Mucosa of descending colon (tissue), 3 donors: ENCODE data around the gene FAM171A1. TPM values are rescaled to one million over a fixed set of nuclear protein-coding genes. Genes with fewer than 3 reads are reported as not detected.
A peak's percentile ranks its signal among the peaks of the same experiment; 100 is the strongest.
"Not testable (repeated sequence)": the region's sequence is repeated elsewhere in the genome, so short reads cannot be mapped to it uniquely, and the experiment has no call there.

Experiments used
- ATAC-seq: fragments of 200-7000 bp; cut with Tn5 transposase; one replicate; pipeline ENCODE4 v1.9.1; 2020; ENCODE audit warnings: mild to moderate bottlenecking, moderate library complexity
- DNase-seq, 3 donors: peaks; one replicate each; pipeline ENCODE4 v3.0.0-alpha.2; 2020
- H3K36me3 ChIP-seq: fragments of 200-600 bp; one replicate; pipeline ENCODE4 v1.8.0; 2021; ENCODE audit warnings: low read depth, mild to moderate bottlenecking
- H3K4me1 ChIP-seq: fragments of 200-600 bp; one replicate; pipeline ENCODE4 v1.8.0; 2021; ENCODE audit warnings: low read depth, mild to moderate bottlenecking
- H3K4me3 ChIP-seq: fragments of 200-600 bp; one replicate; pipeline ENCODE4 v1.8.0; 2021; ENCODE audit warnings: mild to moderate bottlenecking
- H3K9me3 ChIP-seq: fragments of 200-600 bp; one replicate; pipeline ENCODE4 v1.8.0; 2021; ENCODE audit warnings: mild to moderate bottlenecking
- intact Hi-C, 2 donors: fragments of 100-400 bp; cut with DNase I in 1 of 2; cut with micrococcal nuclease in 1 of 2; formaldehyde crosslinking; loops; one replicate each; pipeline versions ENCODE4 v1.11.0 to v1.11.1; 2022; cut with DNase I, micrococcal nuclease
- total RNA-seq, 3 donors: library from RNA; stranded (reverse); fragmentation: NEBNext Ultra II Directional in 2 of 3; extraction: Animal tissue kit (Norgen Biotek cat#: 25700) in 2 of 3; gene quantifications; one replicate each; pipeline versions ENCODE4 v1.2.1 to v1.2.4, GENCODE V29; 2021 to 2023
- TF ChIP-seq, protein P1 (sequence below): fragments of 200-600 bp; IDR thresholded peaks from one replicate; pipeline ENCODE4 v1.8.0; 2022; ENCODE audit warnings: antibody characterized with exemption, mild to moderate bottlenecking
- donor health status: DM: no; HTN: no; CAD: no; lungs with moderate emphysema.
- donor health status: DM: no; HTN: no; CAD: no.
- donor health status: DM: no; HTN: yes; CAD: no.

The FAM171A1 gene
- total RNA-seq, 3 donors from 2014 or later: 33.7 to 60.7 (median 50.4) TPM

DNA sequence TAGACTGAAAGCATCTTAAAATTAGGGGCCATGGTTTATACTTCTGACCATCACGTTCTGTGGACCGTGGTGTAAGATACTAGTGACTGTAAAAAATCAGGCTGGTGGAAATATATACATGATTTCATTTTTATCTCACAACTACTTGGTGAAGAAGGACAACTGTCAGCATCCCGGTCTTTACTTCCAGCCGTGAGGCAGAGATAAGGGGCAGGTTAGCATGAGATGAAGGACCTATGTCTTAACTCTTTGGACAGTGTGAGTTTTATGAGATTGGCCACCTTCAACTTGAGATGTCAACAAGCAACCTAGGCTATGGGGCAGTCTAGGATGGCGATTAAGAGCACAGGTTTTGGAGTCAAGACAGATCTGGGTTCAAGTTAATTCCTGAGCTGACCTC is 37.5 kb upstream of the FAM171A1 start:
- no peak overlapping the region for H3K4me3 ChIP-seq
- no peaks in the 10 kb centered on the region for H3K9me3 ChIP-seq
- H3K4me1 ChIP-seq: no peaks in the 10 kb centered on the region
- intact Hi-C loops: no loop called here
- H3K36me3 ChIP-seq: no peaks in the 10 kb centered on the region
- no peak for DNase-seq
- ATAC-seq: no peak
- TF ChIP-seq, protein P1, sequence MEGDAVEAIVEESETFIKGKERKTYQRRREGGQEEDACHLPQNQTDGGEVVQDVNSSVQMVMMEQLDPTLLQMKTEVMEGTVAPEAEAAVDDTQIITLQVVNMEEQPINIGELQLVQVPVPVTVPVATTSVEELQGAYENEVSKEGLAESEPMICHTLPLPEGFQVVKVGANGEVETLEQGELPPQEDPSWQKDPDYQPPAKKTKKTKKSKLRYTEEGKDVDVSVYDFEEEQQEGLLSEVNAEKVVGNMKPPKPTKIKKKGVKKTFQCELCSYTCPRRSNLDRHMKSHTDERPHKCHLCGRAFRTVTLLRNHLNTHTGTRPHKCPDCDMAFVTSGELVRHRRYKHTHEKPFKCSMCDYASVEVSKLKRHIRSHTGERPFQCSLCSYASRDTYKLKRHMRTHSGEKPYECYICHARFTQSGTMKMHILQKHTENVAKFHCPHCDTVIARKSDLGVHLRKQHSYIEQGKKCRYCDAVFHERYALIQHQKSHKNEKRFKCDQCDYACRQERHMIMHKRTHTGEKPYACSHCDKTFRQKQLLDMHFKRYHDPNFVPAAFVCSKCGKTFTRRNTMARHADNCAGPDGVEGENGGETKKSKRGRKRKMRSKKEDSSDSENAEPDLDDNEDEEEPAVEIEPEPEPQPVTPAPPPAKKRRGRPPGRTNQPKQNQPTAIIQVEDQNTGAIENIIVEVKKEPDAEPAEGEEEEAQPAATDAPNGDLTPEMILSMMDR: no peak

GRCh38 chr10:15405319-15405718 is 34.2 kb upstream of the FAM171A1 start:
- intact Hi-C loops: no loop called here
- TF ChIP-seq, protein P1: no peak
- DNase-seq: no peak
- Histone ChIP-seq H3K4me1 (no peaks in the 10 kb centered on the region), H3K36me3 (no peaks in the 10 kb centered on the region), H3K4me3 (no peak overlapping the region), H3K9me3 (no peaks in the 10 kb centered on the region)
- no peak for ATAC-seq

GRCh38 chr10:15401382-15401781 is 30.3 kb upstream of the FAM171A1 start:
- Histone ChIP-seq H3K4me1 (no peaks in the 10 kb centered on the region), H3K36me3 (no peaks in the 10 kb centered on the region), H3K4me3 (no peak overlapping the region), H3K9me3 (no peaks in the 10 kb centered on the region)
- TF ChIP-seq, protein P1: no peak
- DNase-seq: no peak
- intact Hi-C loops: no loop called here
- ATAC-seq: no peak

- H3K9me3 ChIP-seq, ATAC-seq, DNase-seq, H3K4me3 ChIP-seq, intact Hi-C loops, H3K4me1 ChIP-seq, H3K36me3 ChIP-seq: not testable (repeated sequence)
These were observed 29.4 kb upstream of the FAM171A1 start for GRCh38 chr10:15400461-15400860.

- no peaks in the 10 kb centered on the region for H3K4me1 ChIP-seq
- ATAC-seq: peak; percentile 64
- H3K9me3 ChIP-seq: no peaks in the 10 kb centered on the region
- intact Hi-C loops: no loop called here
- H3K4me3 ChIP-seq: no peak overlapping the region
- no peak for DNase-seq
- no peaks in the 10 kb centered on the region for H3K36me3 ChIP-seq
- TF ChIP-seq, protein P1: no peak
These were observed 28.1 kb upstream of the FAM171A1 start for GRCh38 chr10:15399060-15399661.

- Histone ChIP-seq H3K4me1 (peaks cover 6% of the 10 kb centered on the region), H3K36me3 (no peaks in the 10 kb centered on the region), H3K4me3 (no peak overlapping the region), H3K9me3 (no peaks in the 10 kb centered on the region)
- ATAC-seq (peak; percentile 88), DNase-seq (peak in 1 of 3 donors; percentile 49)
- TF ChIP-seq, protein P1: no peak
- intact Hi-C loops: no loop called here
These were observed 24.8 kb upstream of the FAM171A1 start for GRCh38 chr10:15395935-15396334.
